ENCODE results near the gene TCAIM. TPM values are rescaled to one million over a fixed set of nuclear protein-coding genes. Genes with fewer than 3 reads are reported as not detected.

TCAIM gene
- total and polyA plus RNA-seq, 9 donors: 17.4 to 23.9 (median 20.0) TPM

Other genes starting within 250 kb of the TCAIM start
- not detected for gene TOPAZ1, start 96.9 kb upstream of the TCAIM start, total RNA-seq
- gene TOPAZ1, start 96.9 kb upstream of the TCAIM start, polyA plus RNA-seq (ENCODE audit: insufficient read depth in 1 of 8, insufficient read length in 8 of 8, low replicate concordance in 1 of 8): not detected
- 12.7 TPM for gene ZNF445, start 138.9 kb downstream of the TCAIM start, total RNA-seq
- 10 to 100 TPM; 11.8 to 17.8 (median 13.5) TPM for gene ZNF445, start 138.9 kb downstream of the TCAIM start, polyA plus RNA-seq (ENCODE audit: insufficient read depth in 1 of 8, insufficient read length in 8 of 8, low replicate concordance in 1 of 8)
- 10.9 TPM for gene ZKSCAN7, start 216.4 kb downstream of the TCAIM start, total RNA-seq
- 1 to 10 TPM; 5.7 to 8.6 (median 6.9) TPM for gene ZKSCAN7, start 216.4 kb downstream of the TCAIM start, polyA plus RNA-seq (ENCODE audit: insufficient read depth in 1 of 8, insufficient read length in 8 of 8, low replicate concordance in 1 of 8)
- 6.2 TPM for gene ZNF660, start 246.2 kb downstream of the TCAIM start, total RNA-seq
- gene ZNF660, start 246.2 kb downstream of the TCAIM start, polyA plus RNA-seq (ENCODE audit: insufficient read depth in 1 of 8, insufficient read length in 8 of 8, low replicate concordance in 1 of 8): 1 to 10 TPM; 2.8 to 4.8 (median 3.7) TPM